ENCODE measurements around the gene MTHFD1L.

MTHFD1L gene

DNA sequence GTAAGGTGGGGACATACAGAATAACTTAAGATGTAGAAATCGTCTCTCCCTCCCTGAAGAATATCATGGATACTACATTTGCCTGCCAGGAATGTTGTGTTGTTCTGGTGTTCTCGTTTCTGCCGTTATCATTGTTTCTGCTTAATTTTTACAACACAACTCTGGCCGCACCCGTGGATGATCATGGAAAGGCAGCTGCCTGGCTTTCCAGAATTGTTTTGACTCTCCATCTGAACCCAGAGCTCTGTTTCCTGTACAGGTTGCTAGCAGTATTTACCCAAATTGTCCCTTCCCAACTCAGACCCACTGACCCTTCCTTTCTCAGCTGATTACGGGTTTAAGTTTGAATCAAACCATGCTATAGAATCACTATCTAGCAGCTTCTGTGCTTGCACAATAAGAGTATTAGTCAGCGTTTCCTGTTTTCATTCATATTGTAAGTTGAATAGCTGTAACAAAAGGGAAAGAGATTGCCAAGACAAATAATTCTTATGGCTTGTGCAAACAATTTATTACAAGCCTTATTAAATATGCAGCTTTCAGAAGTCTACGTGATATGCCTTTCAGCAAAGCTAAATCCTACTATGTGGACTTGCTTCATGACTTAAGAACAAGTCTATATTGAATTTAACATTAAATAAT lies 139.0 kb downstream of the MTHFD1L start:
- DNase-seq, result no peak
- TF ChIP-seq, protein P1, sequence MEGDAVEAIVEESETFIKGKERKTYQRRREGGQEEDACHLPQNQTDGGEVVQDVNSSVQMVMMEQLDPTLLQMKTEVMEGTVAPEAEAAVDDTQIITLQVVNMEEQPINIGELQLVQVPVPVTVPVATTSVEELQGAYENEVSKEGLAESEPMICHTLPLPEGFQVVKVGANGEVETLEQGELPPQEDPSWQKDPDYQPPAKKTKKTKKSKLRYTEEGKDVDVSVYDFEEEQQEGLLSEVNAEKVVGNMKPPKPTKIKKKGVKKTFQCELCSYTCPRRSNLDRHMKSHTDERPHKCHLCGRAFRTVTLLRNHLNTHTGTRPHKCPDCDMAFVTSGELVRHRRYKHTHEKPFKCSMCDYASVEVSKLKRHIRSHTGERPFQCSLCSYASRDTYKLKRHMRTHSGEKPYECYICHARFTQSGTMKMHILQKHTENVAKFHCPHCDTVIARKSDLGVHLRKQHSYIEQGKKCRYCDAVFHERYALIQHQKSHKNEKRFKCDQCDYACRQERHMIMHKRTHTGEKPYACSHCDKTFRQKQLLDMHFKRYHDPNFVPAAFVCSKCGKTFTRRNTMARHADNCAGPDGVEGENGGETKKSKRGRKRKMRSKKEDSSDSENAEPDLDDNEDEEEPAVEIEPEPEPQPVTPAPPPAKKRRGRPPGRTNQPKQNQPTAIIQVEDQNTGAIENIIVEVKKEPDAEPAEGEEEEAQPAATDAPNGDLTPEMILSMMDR (IDR thresholded peaks at IDR 0.05; ENCODE audit: low read depth, low read length), result no peak
- H3K4me3 ChIP-seq (ENCODE audit: low read depth, low read length), result no peak overlapping the region
- no peaks in the 10 kb centered on the region for H3K36me3 ChIP-seq
- H3K4me1 ChIP-seq, result no peaks in the 10 kb centered on the region
- no peaks in the 10 kb centered on the region for H3K27me3 ChIP-seq
- H3K9me3 ChIP-seq, result no peaks in the 10 kb centered on the region

DNA sequence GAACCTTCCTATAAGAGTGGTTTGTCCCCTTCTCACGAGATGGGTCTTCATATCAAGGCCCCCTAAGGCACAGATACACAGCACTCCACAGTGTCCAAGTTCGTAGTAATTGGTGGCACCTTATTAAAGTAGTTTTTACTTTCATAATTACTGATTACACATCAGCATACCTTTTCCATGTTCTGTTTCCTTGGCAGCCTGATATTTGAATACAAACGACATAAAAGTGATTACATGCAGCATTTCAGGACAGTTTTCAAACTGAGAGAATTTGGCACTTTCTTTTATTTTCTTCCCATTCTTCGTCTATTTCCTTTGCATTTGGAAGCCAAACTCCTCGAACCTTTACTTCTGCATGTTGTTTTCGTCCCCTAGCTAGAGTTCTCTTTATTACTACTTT lies 139.7 kb downstream of the MTHFD1L start:
- H3K4me3 ChIP-seq (ENCODE audit: low read depth, low read length), result no peak overlapping the region
- TF ChIP-seq, protein P1 (IDR thresholded peaks at IDR 0.05; ENCODE audit: low read depth, low read length), result no peak
- no peaks in the 10 kb centered on the region for H3K27me3 ChIP-seq
- no peaks in the 10 kb centered on the region for H3K36me3 ChIP-seq
- no peak for DNase-seq
- no peaks in the 10 kb centered on the region for H3K4me1 ChIP-seq
- no peaks in the 10 kb centered on the region for H3K9me3 ChIP-seq

DNA sequence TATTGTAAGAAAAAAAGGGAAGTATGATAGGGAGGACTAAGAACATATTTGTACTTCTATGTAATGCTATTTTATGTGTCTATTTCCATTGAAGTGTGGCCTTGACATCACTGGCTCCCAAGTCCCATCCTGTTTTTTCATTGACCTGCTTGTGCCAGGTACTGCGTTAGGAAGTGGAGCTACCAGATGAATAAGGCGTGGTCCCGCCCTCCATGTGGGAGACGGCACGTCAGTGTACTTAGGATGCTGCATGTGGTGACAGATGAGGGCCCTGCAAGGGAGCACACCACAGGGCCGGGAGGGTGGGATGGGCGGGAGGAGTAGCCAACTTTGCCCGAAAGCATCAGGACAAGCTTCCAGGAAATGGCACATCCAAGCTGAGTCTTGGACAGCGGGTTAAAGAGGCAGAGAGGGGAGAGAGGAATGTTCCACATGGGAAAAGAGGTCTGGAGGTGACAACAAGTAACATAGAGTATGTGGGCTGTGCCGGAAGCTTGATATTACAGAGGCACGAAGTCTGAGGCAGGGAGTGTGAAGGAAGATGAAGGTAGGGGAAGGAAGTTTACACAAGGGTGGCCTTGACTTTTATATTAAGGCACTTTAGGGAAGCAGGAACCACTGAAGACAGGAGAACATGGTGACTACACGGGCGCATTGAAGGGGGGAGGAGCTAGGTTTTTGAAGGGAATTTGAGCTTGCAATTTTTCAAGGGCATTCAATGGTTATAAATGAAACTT lies 140.6 kb downstream of the MTHFD1L start:
- Histone ChIP-seq H3K4me1 (no peaks in the 10 kb centered on the region), H3K9me3 (no peaks in the 10 kb centered on the region), H3K36me3 (no peaks in the 10 kb centered on the region), H3K4me3 (ENCODE audit: low read depth, low read length) (no peak overlapping the region), H3K27me3 (no peaks in the 10 kb centered on the region)
- TF ChIP-seq, protein P1 (IDR thresholded peaks at IDR 0.05; ENCODE audit: low read depth, low read length), result no peak
- no peak for DNase-seq

DNA sequence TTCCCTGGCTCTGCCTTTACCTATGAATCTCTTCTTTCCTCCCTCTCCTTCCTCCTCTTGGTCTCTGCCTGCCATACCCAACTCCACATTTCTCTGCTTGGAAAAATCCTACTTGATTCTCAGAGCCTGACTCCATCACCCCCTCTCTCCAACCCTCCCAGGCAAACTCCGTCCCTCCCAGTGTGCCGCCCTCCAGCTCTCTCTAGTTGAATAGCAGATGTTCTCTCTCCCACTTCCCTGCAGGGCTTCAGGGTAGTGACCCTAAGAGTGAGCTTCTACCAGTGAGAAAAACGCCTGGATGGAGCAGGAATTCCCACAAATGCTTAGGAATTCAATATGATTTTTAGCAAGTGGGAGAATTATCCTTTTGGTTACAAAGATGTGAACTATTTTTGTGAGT lies 141.6 kb downstream of the MTHFD1L start:
- no peaks in the 10 kb centered on the region for H3K27me3 ChIP-seq
- H3K4me1 ChIP-seq, result no peaks in the 10 kb centered on the region
- no peak for DNase-seq
- no peak overlapping the region for H3K4me3 ChIP-seq (ENCODE audit: low read depth, low read length)
- no peaks in the 10 kb centered on the region for H3K9me3 ChIP-seq
- TF ChIP-seq, protein P1 (IDR thresholded peaks at IDR 0.05; ENCODE audit: low read depth, low read length), result no peak
- H3K36me3 ChIP-seq, result no peaks in the 10 kb centered on the region; the same call in 1 of the 2 replicates

DNA sequence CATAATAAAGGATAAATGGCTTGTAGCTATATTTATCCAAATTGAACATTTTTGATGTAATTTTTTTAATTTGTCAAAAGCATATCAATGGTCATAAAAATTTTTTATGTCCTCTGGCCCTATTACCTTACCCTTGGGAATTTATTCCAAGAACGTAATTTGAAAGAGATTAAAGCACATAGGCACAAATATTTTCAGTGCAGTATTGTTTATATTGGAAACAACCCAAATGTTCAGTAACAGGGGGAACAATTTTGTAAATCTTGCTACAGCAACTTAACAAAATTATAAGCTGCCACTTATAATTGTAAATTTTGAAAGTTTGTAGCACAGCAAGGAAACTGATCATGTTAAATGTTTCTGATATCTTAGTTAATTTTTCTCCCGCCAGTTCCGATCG lies 142.4 kb downstream of the MTHFD1L start:
- Histone ChIP-seq H3K27me3 (no peaks in the 10 kb centered on the region), H3K4me3 (ENCODE audit: low read depth, low read length) (no peak overlapping the region), H3K4me1 (no peaks in the 10 kb centered on the region), H3K36me3 (no peaks in the 10 kb centered on the region; the same call in 1 of the 2 replicates), H3K9me3 (no peaks in the 10 kb centered on the region)
- TF ChIP-seq, protein P1 (IDR thresholded peaks at IDR 0.05; ENCODE audit: low read depth, low read length), result no peak
- DNase-seq, result no peak

DNA sequence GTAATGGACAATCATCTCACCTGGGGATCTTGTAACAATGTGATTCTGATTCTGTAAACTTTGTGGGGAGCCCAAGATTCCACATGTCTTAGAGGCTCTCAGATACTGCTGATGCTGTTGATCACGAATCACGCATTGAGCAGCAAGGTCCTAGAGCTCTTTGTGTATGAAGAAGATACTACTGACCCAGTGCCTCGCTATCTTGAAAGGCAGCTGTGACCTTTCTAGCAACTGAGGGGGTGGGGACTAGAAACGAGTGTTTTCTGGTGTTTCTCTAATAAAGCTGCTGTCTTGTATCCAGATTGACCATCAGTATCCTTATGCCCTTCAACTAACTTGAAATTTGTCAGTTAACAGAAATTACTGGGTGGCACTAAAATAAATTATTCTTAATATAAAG lies 142.9 kb downstream of the MTHFD1L start:
- TF ChIP-seq, protein P1 (IDR thresholded peaks at IDR 0.05; ENCODE audit: low read depth, low read length), result no peak
- H3K36me3 ChIP-seq, result no peaks in the 10 kb centered on the region; the same call in 1 of the 2 replicates
- no peak for DNase-seq
- H3K4me3 ChIP-seq (ENCODE audit: low read depth, low read length), result no peak overlapping the region
- H3K4me1 ChIP-seq, result no peaks in the 10 kb centered on the region
- H3K27me3 ChIP-seq, result no peaks in the 10 kb centered on the region
- H3K9me3 ChIP-seq, result no peaks in the 10 kb centered on the region
